ENCODE results near the gene LRRC4.

- TF ChIP-seq POLR2A (IDR thresholded peaks at IDR 0.05) (no peak), CTCF (IDR thresholded peaks at IDR 0.05) (no peak)
Observed at GRCh38 chr7:128003787-128004186, 27.4 kb downstream of the LRRC4 start.
